Sigmoid colon (tissue), 7 donors: Measurements from ENCODE around the gene SND1. TPM values are rescaled to one million over a fixed set of nuclear protein-coding genes. Genes with fewer than 3 reads are reported as not detected.

ENCODE experiments used
- DNase-seq: peaks from one replicate; pipeline ENCODE4 v3.0.0-alpha.2; 2019
- H3K27ac ChIP-seq, 4 donors: fragments of 200-600 bp; sonication (generic); one replicate each; pipeline ENCODE4 v1.5.1; 2016 to 2019; ENCODE audit warnings: mild to moderate bottlenecking in 1 of 4
- H3K27me3 ChIP-seq, 3 donors: fragments of 200-600 bp; sonication (generic); one replicate each; pipeline ENCODE4 v1.5.1; 2019; ENCODE audit warnings: mild to moderate bottlenecking in 1 of 3
- H3K36me3 ChIP-seq, 4 donors: fragments of 200-600 bp; sonication (generic); one replicate each; pipeline ENCODE4 v1.5.1; 2016 to 2019
- H3K4me1 ChIP-seq, 4 donors: fragments of 200-600 bp; sonication (generic); one replicate each; pipeline ENCODE4 v1.5.1; 2017 to 2019
- H3K4me3 ChIP-seq, 4 donors: fragments of 200-600 bp; sonication (generic); one replicate each; pipeline ENCODE4 v1.5.1; 2017 to 2019; ENCODE audit warnings: mild to moderate bottlenecking in 2 of 4, moderate library complexity in 1 of 4
- H3K9me3 ChIP-seq, 4 donors: fragments of 200-600 bp in 3 of 4; sonication (generic) in 3 of 4; one replicate each; pipeline versions ENCODE4 v1.5.1 to v1.6.1; 2013 to 2019
- CTCF ChIP-seq, 4 experiments: fragments of 450-650 bp in 3 of 4; fragments of 200-600 bp in 1 of 4; IDR thresholded peaks; one replicate each; pipeline ENCODE4 v1.5.1; 2016 to 2019; ENCODE audit warnings: antibody characterized with exemption in 4 of 4, mild to moderate bottlenecking in 3 of 4, moderate library complexity in 2 of 4
- EP300 ChIP-seq, 4 donors: sonication (generic); formaldehyde crosslinking; IDR thresholded peaks; one replicate each; pipeline ENCODE4 v1.6.1; 2017; ENCODE audit warnings: antibody characterized with exemption in 4 of 4
- POLR2A ChIP-seq, 2 donors: fragments of 450-650 bp; IDR thresholded peaks; one replicate each; pipeline ENCODE4 v1.6.1; 2016; ENCODE audit warnings: antibody characterized with exemption in 2 of 2, mild to moderate bottlenecking in 2 of 2, moderate library complexity in 2 of 2
- POLR2AphosphoS5 ChIP-seq, 4 donors: sonication (generic); formaldehyde crosslinking; IDR thresholded peaks; one replicate each; pipeline ENCODE4 v1.6.1; 2017; ENCODE audit warnings: antibody characterized with exemption in 4 of 4
- WGBS, 2 donors: extraction: QIAGEN DNeasy Blood & Tissue Kit; methylation state at CpG; one replicate each; pipeline ENCODE4 v1.1.7; 2013; 5-methylcytosine and 5-hydroxymethylcytosine counted together
- intact Hi-C: fragments of 100-400 bp; cut with DNase I; formaldehyde crosslinking; loops from one replicate; pipeline ENCODE4 v1.15.1; 2023
- polyA plus RNA-seq, 3 donors: library from polyadenylated mRNA; stranded (reverse); fragments of 200-250 nt; gene quantifications; one replicate each; pipeline ENCODE4 v1.2.3, GENCODE V29; 2013
- total RNA-seq, 4 donors: library from RNA; depleted of rRNA; stranded (reverse); fragments of >200 nt; gene quantifications; one replicate each; pipeline ENCODE4 v1.1.0, GENCODE V29; 2016
- donor health status: healthy with polysubstance abuse.
- donor health status: Bipolar disorder and iron deficiency.
- donor health status: healthy.

Gene SND1
- total and polyA plus RNA-seq, 7 donors = 30.6 to 93.4 (median 71.3) TPM

- intact Hi-C loops = no loop called here
- WGBS, 2 donors = 74 to 89% methylated on average over 3 of the region's 3 CpGs
- Histone ChIP-seq H3K27me3 (no peaks in the 10 kb centered on the region), H3K36me3 (no peaks in the 10 kb centered on the region), H3K4me3 (no peak overlapping the region), H3K4me1 (peaks cover 0 to 21% (median 8%) of the 10 kb centered on the region in 4 donors), H3K27ac (no peak overlapping the region), H3K9me3 (no peaks in the 10 kb centered on the region)
- no peak for DNase-seq
- no peak for TF ChIP-seq POLR2AphosphoS5 (IDR thresholded peaks at IDR 0.05)
- no peak for TF ChIP-seq POLR2A (IDR thresholded peaks at IDR 0.05)
- no peak for TF ChIP-seq EP300 (IDR thresholded peaks at IDR 0.05)
- no peak for TF ChIP-seq CTCF (IDR thresholded peaks at IDR 0.05)
These were observed 130.9 kb downstream of the SND1 start for GRCh38 chr7:127782654-127783559.

- WGBS, 2 donors = 95 to 97% methylated on average over 1 of the region's 1 CpG
- Histone ChIP-seq H3K4me3 (no peak overlapping the region), H3K9me3 (no peaks in the 10 kb centered on the region), H3K4me1 (peaks cover 0 to 13% (median 8%) of the 10 kb centered on the region in 4 donors), H3K36me3 (no peaks in the 10 kb centered on the region), H3K27me3 (no peaks in the 10 kb centered on the region), H3K27ac (no peak overlapping the region)
- no peak for TF ChIP-seq EP300 (IDR thresholded peaks at IDR 0.05)
- TF ChIP-seq POLR2A (IDR thresholded peaks at IDR 0.05) = no peak
- TF ChIP-seq POLR2AphosphoS5 (IDR thresholded peaks at IDR 0.05) = no peak
- no peak for TF ChIP-seq CTCF (IDR thresholded peaks at IDR 0.05)
- no peak for DNase-seq
- intact Hi-C loops = no loop called here
These were observed 134.2 kb downstream of the SND1 start for GRCh38 chr7:127786184-127786583.

- 93 to 94% methylated on average over 3 of the region's 3 CpGs for WGBS, 2 donors
- Histone ChIP-seq H3K4me1 (peaks cover 0 to 3% (median 0%) of the 10 kb centered on the region in 4 donors), H3K4me3 (no peak overlapping the region), H3K9me3 (no peaks in the 10 kb centered on the region), H3K27ac (no peak overlapping the region), H3K27me3 (no peaks in the 10 kb centered on the region), H3K36me3 (no peaks in the 10 kb centered on the region)
- DNase-seq = no peak
- TF ChIP-seq CTCF (IDR thresholded peaks at IDR 0.05) = no peak
- no peak for TF ChIP-seq POLR2A (IDR thresholded peaks at IDR 0.05)
- no peak for TF ChIP-seq POLR2AphosphoS5 (IDR thresholded peaks at IDR 0.05)
- TF ChIP-seq EP300 (IDR thresholded peaks at IDR 0.05) = no peak
- intact Hi-C loops = no loop called here
These were observed 137.0 kb downstream of the SND1 start for GRCh38 chr7:127789031-127789430.

DNA sequence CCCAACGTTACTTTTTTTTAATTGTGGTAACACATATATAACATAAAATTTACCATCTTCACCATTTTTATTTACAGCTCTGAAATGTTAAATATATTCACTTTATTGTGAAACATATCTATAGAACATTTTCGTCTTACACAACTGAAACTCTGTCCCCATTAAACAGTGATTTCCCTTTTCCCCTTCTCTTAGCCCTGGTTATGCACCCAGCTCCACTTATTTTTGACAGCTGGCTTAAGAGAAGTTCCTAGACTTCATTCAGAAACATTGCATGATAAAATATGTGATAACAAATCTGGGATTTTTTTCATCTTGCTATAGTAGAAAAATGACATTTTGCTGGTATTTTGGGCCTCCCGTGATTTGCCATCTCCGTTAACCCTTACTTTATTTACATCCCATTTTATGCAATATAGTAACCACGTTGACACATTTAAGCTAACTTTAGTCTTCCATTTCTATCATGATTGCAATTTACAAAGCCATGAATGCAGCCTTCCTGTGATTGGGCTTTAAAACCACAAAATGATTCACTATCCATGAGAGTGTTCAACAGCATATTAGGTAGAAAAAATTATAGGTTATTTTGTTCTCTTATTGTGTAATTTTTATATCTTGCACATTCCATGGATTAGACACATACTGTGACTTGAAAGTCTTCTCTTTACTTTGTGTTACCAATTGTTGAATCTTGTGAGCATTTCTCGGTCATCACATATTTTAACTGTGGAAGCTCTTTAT lies 139.6 kb downstream of the SND1 start:
- WGBS, 2 donors = 88 to 94% methylated on average over 6 of the region's 6 CpGs
- H3K4me1 ChIP-seq = peaks cover 0 to 10% (median 3%) of the 10 kb centered on the region in 4 donors
- H3K36me3 ChIP-seq = no peaks in the 10 kb centered on the region
- no peak overlapping the region for H3K4me3 ChIP-seq
- no peak for TF ChIP-seq CTCF (IDR thresholded peaks at IDR 0.05)
- TF ChIP-seq POLR2A (IDR thresholded peaks at IDR 0.05) = no peak
- no peak for TF ChIP-seq EP300 (IDR thresholded peaks at IDR 0.05)
- no peak for TF ChIP-seq POLR2AphosphoS5 (IDR thresholded peaks at IDR 0.05)
- H3K27ac ChIP-seq = no peak overlapping the region
- H3K27me3 ChIP-seq = no peaks in the 10 kb centered on the region
- no peak for DNase-seq
- no peaks in the 10 kb centered on the region for H3K9me3 ChIP-seq
- intact Hi-C loops = no loop called here
